ENCODE measurements around the gene AMD1.
A peak's percentile ranks its signal among the peaks of the same experiment; 100 is the strongest.
"Not testable (repeated sequence)": the region's sequence is repeated elsewhere in the genome, so short reads cannot be mapped to it uniquely, and the experiment has no call there.

The AMD1 gene

GRCh38 chr6:110873981-110874879, at the start of gene AMD1:
Gene AMD1 (plus strand): TSS chr6:110874785. CDS start chr6:110875106, 321 bp downstream.
- DNase-seq: peak; percentile 96

GRCh38 chr6:110826236-110827129, 48.1 kb upstream of the AMD1 start:
- DNase-seq: no peak

GRCh38 chr6:110828396-110828795, 46.2 kb upstream of the AMD1 start:
- no peak for DNase-seq

- no peak for DNase-seq
Observed at GRCh38 chr6:110831405-110831804, 43.2 kb upstream of the AMD1 start.

- DNase-seq: no peak
Observed at GRCh38 chr6:110833831-110834230, 40.8 kb upstream of the AMD1 start.

GRCh38 chr6:110835751-110836150, 38.8 kb upstream of the AMD1 start:
- DNase-seq: not testable (repeated sequence)

GRCh38 chr6:110841266-110841665, 33.3 kb upstream of the AMD1 start:
- no peak for DNase-seq

GRCh38 chr6:110849781-110850180, 24.8 kb upstream of the AMD1 start:
- no peak for DNase-seq

GRCh38 chr6:110852773-110853172, 21.8 kb upstream of the AMD1 start:
- DNase-seq: no peak

GRCh38 chr6:110853754-110854477, 20.7 kb upstream of the AMD1 start:
- DNase-seq: no peak

- DNase-seq: no peak
Observed at GRCh38 chr6:110856296-110856695, 18.3 kb upstream of the AMD1 start.

GRCh38 chr6:110858016-110858415, 16.6 kb upstream of the AMD1 start:
- no peak for DNase-seq

GRCh38 chr6:110858562-110859214, 15.9 kb upstream of the AMD1 start:
- no peak for DNase-seq

- DNase-seq: no peak
Observed at GRCh38 chr6:110859335-110859792, 15.2 kb upstream of the AMD1 start.

- no peak for DNase-seq
Observed at GRCh38 chr6:110864824-110865223, 9.8 kb upstream of the AMD1 start.

GRCh38 chr6:110874880-110875547, 429 bp downstream of the AMD1 start:
- no peak for DNase-seq

- DNase-seq: peak; percentile 77
Observed at GRCh38 chr6:110875548-110876169, 1.1 kb downstream of the AMD1 start.

- peak; percentile 72 for DNase-seq
Observed at GRCh38 chr6:110876170-110876773, 1.7 kb downstream of the AMD1 start.

- no peak for DNase-seq
Observed at GRCh38 chr6:110876806-110877564, 2.4 kb downstream of the AMD1 start.

- no peak for DNase-seq
Observed at GRCh38 chr6:110877569-110877968, 3.0 kb downstream of the AMD1 start.
